ENCODE measurements around the gene CALML3.

CALML3 gene

GRCh38 chr10:5488272-5489161 is 36.2 kb upstream of the CALML3 start:
- no peak for TF ChIP-seq GATA2 (IDR thresholded peaks at IDR 0.05; ENCODE audit: low read depth, low read length)
- TF ChIP-seq GATA3 (IDR thresholded peaks at IDR 0.05; ENCODE audit: low read depth, low read length) = no peak

- TF ChIP-seq GATA3 (IDR thresholded peaks at IDR 0.05; ENCODE audit: low read depth, low read length) = no peak
- TF ChIP-seq GATA2 (IDR thresholded peaks at IDR 0.05; ENCODE audit: low read depth, low read length) = no peak
These were observed 34.7 kb upstream of the CALML3 start for GRCh38 chr10:5490032-5490431.

DNA sequence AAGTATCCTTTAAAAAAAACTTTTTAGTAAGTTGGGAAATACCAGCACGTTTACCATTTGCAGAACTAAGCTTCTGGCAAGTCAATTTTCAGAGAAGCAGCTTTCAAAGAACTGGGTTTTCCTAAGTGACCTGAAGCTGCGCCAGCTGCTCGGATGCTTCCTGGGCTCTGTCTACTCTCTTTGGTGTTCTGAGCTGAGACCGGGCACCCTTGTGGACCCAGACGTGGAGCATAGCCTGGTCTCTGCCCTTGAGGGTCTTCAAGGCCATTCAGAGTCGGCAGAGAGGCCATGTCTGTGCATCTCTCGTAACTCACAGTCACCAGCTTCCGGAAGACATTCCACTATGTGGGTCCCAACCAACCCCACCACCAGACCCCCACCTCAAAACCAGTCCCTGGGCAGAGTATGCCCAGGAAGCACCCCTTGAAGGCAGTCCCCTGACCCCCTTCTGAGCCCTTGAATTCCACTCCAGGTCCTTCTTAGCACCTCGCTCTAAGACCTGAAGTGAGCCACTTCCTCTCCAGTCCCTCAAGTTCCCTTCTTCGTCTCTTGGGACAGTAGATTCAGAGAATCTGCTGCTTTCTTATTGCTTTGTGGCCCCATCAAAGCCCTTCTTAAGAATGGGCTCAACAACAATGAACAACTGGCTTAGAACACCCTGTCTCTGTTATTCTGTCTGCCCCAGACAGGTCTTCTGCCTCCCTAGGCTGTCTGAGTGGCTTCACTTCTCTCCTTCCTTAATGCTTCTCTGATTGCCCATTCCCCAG is 33.9 kb upstream of the CALML3 start:
- TF ChIP-seq GATA2 (IDR thresholded peaks at IDR 0.05; ENCODE audit: low read depth, low read length) = no peak
- no peak for TF ChIP-seq GATA3 (IDR thresholded peaks at IDR 0.05; ENCODE audit: low read depth, low read length)

GRCh38 chr10:5491477-5491876 is 33.3 kb upstream of the CALML3 start:
- TF ChIP-seq GATA3 (IDR thresholded peaks at IDR 0.05; ENCODE audit: low read depth, low read length) = no peak
- TF ChIP-seq GATA2 (IDR thresholded peaks at IDR 0.05; ENCODE audit: low read depth, low read length) = no peak

- TF ChIP-seq GATA3 (IDR thresholded peaks at IDR 0.05; ENCODE audit: low read depth, low read length) (no peak), GATA2 (IDR thresholded peaks at IDR 0.05; ENCODE audit: low read depth, low read length) (no peak)
These were observed 32.4 kb upstream of the CALML3 start for GRCh38 chr10:5492322-5492855.

GRCh38 chr10:5492929-5493576 is 31.7 kb upstream of the CALML3 start:
- TF ChIP-seq GATA2 (IDR thresholded peaks at IDR 0.05; ENCODE audit: low read depth, low read length) (no peak), GATA3 (IDR thresholded peaks at IDR 0.05; ENCODE audit: low read depth, low read length) (no peak)

DNA sequence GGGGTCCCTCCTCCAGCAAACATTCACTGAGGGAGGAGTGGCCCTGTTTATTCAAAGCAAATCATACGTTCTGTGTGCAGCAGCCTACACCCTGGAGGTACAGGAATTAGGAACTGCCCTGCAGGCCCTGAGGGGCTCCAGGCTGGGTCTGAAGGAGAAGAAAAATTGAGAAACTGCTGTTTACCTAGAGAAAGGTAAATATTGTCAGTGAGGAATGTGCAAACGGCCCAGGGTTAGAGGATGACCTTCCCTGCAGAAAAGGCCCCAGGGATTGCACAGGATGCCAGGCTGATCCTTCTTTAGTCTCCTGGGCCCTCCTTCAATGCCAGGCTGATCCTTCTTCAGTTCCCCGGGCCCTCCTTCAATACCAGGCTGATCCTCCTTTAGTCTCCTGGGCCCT is 31.1 kb upstream of the CALML3 start:
- no peak for TF ChIP-seq GATA2 (IDR thresholded peaks at IDR 0.05; ENCODE audit: low read depth, low read length)
- no peak for TF ChIP-seq GATA3 (IDR thresholded peaks at IDR 0.05; ENCODE audit: low read depth, low read length)

DNA sequence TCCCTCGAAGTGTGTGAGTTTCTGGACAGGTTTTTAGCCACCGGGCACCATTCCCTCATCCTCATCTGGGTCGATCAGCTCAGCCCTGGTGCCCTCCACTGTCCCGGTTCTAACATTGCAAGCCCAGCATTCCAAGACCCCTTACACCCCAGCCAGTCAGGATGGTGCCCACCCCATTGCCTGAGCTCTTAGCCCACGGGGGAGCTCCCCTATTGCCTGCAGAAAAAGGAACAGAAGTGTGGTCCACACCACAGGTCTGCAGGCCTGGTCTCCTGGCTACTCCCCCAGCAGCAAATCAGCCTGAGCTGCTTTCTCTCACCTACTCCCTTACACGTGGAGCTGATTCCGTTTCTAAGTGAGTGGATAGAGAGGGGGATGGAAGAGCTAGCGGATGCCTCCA is 30.1 kb upstream of the CALML3 start:
- no peak for TF ChIP-seq GATA2 (IDR thresholded peaks at IDR 0.05; ENCODE audit: low read depth, low read length)
- no peak for TF ChIP-seq GATA3 (IDR thresholded peaks at IDR 0.05; ENCODE audit: low read depth, low read length)

GRCh38 chr10:5496261-5497250 is 28.2 kb upstream of the CALML3 start:
- TF ChIP-seq GATA3 (IDR thresholded peaks at IDR 0.05; ENCODE audit: low read depth, low read length) (no peak), GATA2 (IDR thresholded peaks at IDR 0.05; ENCODE audit: low read depth, low read length) (no peak)

DNA sequence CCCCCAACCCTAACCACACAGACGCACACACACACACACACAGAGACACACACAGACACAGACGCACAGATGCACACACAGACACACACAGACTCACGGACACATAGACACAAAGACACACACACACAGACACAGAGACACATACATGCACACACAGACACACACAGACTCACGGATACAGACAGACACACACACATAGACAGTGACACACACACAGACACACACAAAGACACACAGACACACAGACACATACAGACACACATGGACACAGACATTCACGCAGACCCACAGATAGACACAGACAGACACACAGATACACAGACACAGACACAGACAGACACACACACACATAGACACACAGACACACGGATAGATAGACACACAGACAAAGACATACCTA is 27.5 kb upstream of the CALML3 start:
- TF ChIP-seq GATA2 (IDR thresholded peaks at IDR 0.05; ENCODE audit: low read depth, low read length) = no peak
- TF ChIP-seq GATA3 (IDR thresholded peaks at IDR 0.05; ENCODE audit: low read depth, low read length) = no peak

GRCh38 chr10:5497948-5498730 is 26.6 kb upstream of the CALML3 start:
- TF ChIP-seq GATA2 (IDR thresholded peaks at IDR 0.05; ENCODE audit: low read depth, low read length) (no peak), GATA3 (IDR thresholded peaks at IDR 0.05; ENCODE audit: low read depth, low read length) (no peak)

DNA sequence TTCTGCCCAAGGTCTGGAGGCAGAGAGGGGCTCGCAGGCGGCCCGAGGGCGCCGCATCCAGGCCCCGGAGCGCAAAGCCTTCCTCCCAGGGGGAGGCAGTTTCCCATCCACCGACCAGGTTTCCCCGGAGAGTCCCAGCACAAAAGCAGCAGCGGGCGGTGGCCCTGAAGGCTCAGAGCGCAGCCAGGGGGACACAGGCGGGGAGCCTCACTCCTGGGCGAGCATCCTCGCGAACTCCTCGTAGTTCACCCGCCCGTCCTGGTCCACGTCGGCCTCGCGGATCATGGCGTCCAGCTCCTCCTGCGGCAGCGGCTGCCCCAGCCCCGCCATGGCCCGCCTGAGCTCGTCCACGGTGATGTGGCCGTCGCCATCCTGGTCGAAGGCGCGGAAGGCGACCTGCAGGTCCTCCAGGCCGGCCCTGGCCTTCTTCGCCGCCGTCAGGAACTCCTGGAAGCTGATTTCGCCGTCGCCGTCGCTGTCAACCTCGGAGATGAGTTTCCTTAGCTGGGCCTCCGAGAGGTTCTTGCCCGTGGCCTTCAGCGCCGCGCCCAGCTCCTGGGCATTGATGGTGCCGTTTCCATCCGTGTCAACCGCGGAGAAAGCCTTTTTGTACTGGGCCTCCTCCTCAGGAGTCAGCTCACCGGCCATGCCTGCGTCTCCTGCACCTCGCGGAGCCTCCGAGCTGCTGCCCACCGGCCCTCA is 25.8 kb upstream of the CALML3 start:
- TF ChIP-seq GATA3 (IDR thresholded peaks at IDR 0.05; ENCODE audit: low read depth, low read length) (no peak), GATA2 (IDR thresholded peaks at IDR 0.05; ENCODE audit: low read depth, low read length) (no peak)

Measured in SH-SY5Y (cell line).